ENCODE results near the gene DCST2. TPM values are rescaled to one million over a fixed set of nuclear protein-coding genes. Genes with fewer than 3 reads are reported as not detected.

The DCST2 gene
- total RNA-seq, 3 donors from 2014 or later (not counting 1 experiment from before 2014, with no cell fraction given) = 0.30 to 0.92 (median 0.32) TPM

DNA sequence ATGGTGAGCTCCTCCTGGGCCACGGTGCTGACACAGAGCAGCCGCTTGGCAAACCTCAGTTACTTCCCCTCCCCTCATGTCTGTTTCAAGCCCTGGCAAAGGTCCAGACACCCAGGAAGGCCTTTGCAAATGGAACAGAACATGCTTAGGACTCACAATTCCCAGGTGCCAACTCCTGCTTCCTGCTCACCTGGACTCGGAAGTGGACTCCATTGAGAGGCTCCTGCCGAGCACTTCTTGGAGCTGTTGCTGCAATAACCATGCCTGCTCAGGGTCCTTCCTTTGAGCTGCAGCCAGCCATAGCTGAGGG lies 10.7 kb downstream of the DCST2 start:
- ATAC-seq (no peak), DNase-seq (no peak)
- 65% methylated on average over 4 of the region's 4 CpGs for WGBS (ENCODE audit: insufficient coverage)
- no peaks in the 10 kb centered on the region for H3K27me3 Mint-ChIP-seq (ENCODE audit: low read depth in 2 of 2)
- H3K4me3 Mint-ChIP-seq = no peak overlapping the region
- no peaks in the 10 kb centered on the region for H3K9me3 Mint-ChIP-seq
- Histone ChIP-seq H3K27ac (ENCODE audit: low read length) (no peak overlapping the region), H3K4me3 (ENCODE audit: low read length) (no peak overlapping the region), H3K27me3 (ENCODE audit: control insufficient read depth, insufficient read depth, low read length) (no peaks in the 10 kb centered on the region), H3K36me3 (ENCODE audit: control insufficient read depth, insufficient read depth, low read length) (no peaks in the 10 kb centered on the region), H3K4me1 (ENCODE audit: control insufficient read depth, insufficient read depth, low read length) (peaks cover 3% of the 10 kb centered on the region), H3K9me3 (ENCODE audit: control insufficient read depth, insufficient read depth, low read length) (no peaks in the 10 kb centered on the region)
- no peak overlapping the region for H3K27ac Mint-ChIP-seq
- intact Hi-C loops (cut with micrococcal nuclease) = no loop called here
- TF ChIP-seq, protein P1, sequence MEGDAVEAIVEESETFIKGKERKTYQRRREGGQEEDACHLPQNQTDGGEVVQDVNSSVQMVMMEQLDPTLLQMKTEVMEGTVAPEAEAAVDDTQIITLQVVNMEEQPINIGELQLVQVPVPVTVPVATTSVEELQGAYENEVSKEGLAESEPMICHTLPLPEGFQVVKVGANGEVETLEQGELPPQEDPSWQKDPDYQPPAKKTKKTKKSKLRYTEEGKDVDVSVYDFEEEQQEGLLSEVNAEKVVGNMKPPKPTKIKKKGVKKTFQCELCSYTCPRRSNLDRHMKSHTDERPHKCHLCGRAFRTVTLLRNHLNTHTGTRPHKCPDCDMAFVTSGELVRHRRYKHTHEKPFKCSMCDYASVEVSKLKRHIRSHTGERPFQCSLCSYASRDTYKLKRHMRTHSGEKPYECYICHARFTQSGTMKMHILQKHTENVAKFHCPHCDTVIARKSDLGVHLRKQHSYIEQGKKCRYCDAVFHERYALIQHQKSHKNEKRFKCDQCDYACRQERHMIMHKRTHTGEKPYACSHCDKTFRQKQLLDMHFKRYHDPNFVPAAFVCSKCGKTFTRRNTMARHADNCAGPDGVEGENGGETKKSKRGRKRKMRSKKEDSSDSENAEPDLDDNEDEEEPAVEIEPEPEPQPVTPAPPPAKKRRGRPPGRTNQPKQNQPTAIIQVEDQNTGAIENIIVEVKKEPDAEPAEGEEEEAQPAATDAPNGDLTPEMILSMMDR (IDR thresholded peaks at IDR 0.05) = no peak
- no peaks in the 10 kb centered on the region for H3K36me3 Mint-ChIP-seq
- H3K4me1 Mint-ChIP-seq = peaks cover 8 to 13% of the 10 kb centered on the region in 2 donors

DNA sequence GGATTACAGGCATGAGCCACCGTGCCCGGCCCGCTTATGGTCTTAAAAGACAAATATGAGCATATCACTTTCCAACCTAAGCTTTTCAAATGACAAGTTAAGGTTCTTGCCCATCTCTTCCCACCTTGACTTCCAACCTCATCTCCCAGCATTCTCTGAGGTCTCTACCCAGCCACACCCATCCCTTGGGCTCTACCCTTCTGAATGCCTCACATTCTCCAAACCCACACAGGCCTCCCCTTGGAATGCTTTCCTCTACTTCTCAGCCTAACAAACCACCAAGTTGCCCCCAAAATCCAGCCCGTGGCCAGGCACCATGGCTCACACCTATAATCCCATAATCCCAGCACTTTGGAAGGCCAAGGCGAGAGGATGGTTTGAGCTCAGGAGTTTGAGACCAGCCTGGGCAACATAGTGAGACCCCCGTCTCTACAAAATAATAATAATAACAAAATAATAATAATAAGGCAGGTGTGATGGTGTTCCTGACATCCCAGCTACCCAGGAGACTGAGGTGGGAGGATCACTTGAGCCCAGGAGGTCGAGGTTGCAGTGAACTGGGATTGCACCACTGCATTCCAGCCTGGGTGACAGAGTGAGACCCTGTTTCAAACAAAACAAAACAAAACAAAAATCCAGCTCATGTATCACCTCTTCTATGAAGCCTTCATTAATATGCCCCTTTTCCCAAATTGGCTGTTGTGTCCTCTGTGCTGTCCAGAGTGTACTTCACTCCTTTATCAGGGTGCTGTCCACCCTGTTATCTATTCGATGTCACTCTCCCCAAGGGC lies 11.2 kb downstream of the DCST2 start:
- DNase-seq = no peak
- Histone ChIP-seq H3K9me3 (ENCODE audit: control insufficient read depth, insufficient read depth, low read length) (no peaks in the 10 kb centered on the region), H3K27ac (ENCODE audit: low read length) (no peak overlapping the region), H3K4me1 (ENCODE audit: control insufficient read depth, insufficient read depth, low read length) (peaks cover 8% of the 10 kb centered on the region), H3K27me3 (ENCODE audit: control insufficient read depth, insufficient read depth, low read length) (no peaks in the 10 kb centered on the region), H3K36me3 (ENCODE audit: control insufficient read depth, insufficient read depth, low read length) (no peaks in the 10 kb centered on the region), H3K4me3 (ENCODE audit: low read length) (no peak overlapping the region)
- H3K27ac Mint-ChIP-seq = no peak overlapping the region
- H3K36me3 Mint-ChIP-seq = no peaks in the 10 kb centered on the region
- H3K9me3 Mint-ChIP-seq = no peaks in the 10 kb centered on the region
- TF ChIP-seq, protein P1 (IDR thresholded peaks at IDR 0.05) = no peak
- no peak for ATAC-seq
- H3K27me3 Mint-ChIP-seq (ENCODE audit: low read depth in 2 of 2) = no peaks in the 10 kb centered on the region
- intact Hi-C loops (cut with micrococcal nuclease) = no loop called here
- peaks cover 11 to 17% of the 10 kb centered on the region in 2 donors for H3K4me1 Mint-ChIP-seq
- H3K4me3 Mint-ChIP-seq = no peak overlapping the region
- WGBS (ENCODE audit: insufficient coverage) = 91% methylated on average over 7 of the region's 8 CpGs

DNA sequence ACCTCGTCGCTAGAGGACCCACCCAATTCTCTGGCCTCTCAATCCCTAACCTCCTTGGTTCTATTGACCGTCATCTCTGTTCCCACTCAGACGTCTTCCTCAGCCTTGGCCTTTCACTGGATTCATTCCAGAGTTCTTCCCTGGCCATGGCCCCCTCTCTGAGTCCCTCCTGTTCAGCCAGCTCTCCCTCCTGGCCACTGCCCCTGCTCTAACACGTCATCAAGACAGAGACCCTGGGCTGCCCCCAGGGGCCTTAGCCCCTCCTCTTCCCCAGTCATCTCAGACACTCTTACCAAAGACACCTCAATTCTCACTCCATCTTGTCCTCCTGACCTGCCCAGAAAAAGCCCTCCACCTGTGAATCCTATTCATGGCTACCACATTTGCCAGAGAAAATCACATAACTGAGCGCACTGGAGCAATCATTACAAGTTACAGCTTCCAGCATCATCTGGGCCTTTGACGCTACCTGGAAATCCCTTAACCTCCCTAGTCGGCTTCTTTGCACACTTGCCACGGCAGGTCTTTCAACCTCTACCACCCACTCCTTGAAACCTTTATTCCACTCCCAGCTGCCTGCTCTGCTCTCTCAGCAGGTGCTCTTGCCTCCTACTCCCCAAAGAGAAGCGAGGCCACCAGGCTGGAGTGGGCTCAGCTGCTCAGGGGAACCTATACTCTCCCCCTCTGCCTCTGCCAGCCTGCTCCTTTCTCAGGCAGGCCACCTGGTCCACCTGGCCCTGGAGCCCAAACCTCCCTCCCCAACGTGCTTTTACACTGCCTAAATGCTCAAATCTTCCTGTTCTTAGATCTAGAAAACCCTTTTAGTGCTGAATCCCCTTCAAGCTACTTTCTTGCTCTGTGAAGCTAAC lies 14.0 kb downstream of the DCST2 start:
- intact Hi-C loops (cut with micrococcal nuclease) = no loop called here
- H3K4me3 ChIP-seq (ENCODE audit: low read length) = no peak overlapping the region
- peaks cover 35% of the 10 kb centered on the region for H3K4me1 ChIP-seq (ENCODE audit: control insufficient read depth, insufficient read depth, low read length)
- Mint-ChIP-seq H3K36me3 (no peaks in the 10 kb centered on the region), H3K4me3 (no peak overlapping the region), H3K27me3 (ENCODE audit: low read depth in 2 of 2) (no peaks in the 10 kb centered on the region), H3K4me1 (peaks cover 11 to 29% of the 10 kb centered on the region in 2 donors), H3K9me3 (no peaks in the 10 kb centered on the region), H3K27ac (peak overlapping the region; percentile 29 to 43)
- ATAC-seq (no peak), DNase-seq (no peak)
- no peaks in the 10 kb centered on the region for H3K9me3 ChIP-seq (ENCODE audit: control insufficient read depth, insufficient read depth, low read length)
- H3K36me3 ChIP-seq (ENCODE audit: control insufficient read depth, insufficient read depth, low read length) = peaks cover 17% of the 10 kb centered on the region
- WGBS (ENCODE audit: insufficient coverage) = 84% methylated on average over 11 of the region's 11 CpGs
- no peak overlapping the region for H3K27ac ChIP-seq (ENCODE audit: low read length)
- TF ChIP-seq, protein P1 (IDR thresholded peaks at IDR 0.05) = no peak
- H3K27me3 ChIP-seq (ENCODE audit: control insufficient read depth, insufficient read depth, low read length) = no peaks in the 10 kb centered on the region

Measured in natural killer cell (primary cell).